ENCODE measurements around the gene ZNF425. TPM values are rescaled to one million over a fixed set of nuclear protein-coding genes. Genes with fewer than 3 reads are reported as not detected.
A peak's percentile ranks its signal among the peaks of the same experiment; 100 is the strongest.
"Not testable (repeated sequence)": the region's sequence is repeated elsewhere in the genome, so short reads cannot be mapped to it uniquely, and the experiment has no call there.

The ZNF425 gene
- total RNA-seq, 4 donors from 2014 or later = 0.77 to 8.8 (median 4.8) TPM; not detected in 1

DNA sequence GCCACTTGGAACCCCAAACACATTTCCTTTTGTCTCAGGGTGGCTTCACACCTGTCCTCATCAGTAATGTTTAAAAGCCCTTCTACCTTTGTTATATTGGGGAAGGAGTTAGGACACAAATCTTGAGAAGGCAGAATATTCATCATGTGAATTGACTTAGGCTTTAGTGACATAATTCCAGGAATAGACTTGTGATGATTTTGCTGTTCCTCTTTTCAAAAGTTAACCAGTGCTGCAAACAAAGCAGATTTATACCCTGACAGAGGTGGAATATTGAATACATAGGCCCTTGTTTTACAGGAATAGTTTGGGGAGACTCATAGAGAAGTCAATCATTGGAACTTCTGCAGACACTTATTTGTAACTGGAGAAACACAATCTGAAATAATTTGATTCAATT lies 62.6 kb downstream of the ZNF425 start:
- no peaks in the 10 kb centered on the region for H3K9me3 ChIP-seq
- intact Hi-C loops (cut with DNase I; ENCODE audit: low total_unique reads) = no loop called here
- H3K27ac ChIP-seq = no peak overlapping the region
- no peaks in the 10 kb centered on the region for H3K4me1 ChIP-seq
- H3K36me3 ChIP-seq = no peaks in the 10 kb centered on the region
- TF ChIP-seq, protein P1, sequence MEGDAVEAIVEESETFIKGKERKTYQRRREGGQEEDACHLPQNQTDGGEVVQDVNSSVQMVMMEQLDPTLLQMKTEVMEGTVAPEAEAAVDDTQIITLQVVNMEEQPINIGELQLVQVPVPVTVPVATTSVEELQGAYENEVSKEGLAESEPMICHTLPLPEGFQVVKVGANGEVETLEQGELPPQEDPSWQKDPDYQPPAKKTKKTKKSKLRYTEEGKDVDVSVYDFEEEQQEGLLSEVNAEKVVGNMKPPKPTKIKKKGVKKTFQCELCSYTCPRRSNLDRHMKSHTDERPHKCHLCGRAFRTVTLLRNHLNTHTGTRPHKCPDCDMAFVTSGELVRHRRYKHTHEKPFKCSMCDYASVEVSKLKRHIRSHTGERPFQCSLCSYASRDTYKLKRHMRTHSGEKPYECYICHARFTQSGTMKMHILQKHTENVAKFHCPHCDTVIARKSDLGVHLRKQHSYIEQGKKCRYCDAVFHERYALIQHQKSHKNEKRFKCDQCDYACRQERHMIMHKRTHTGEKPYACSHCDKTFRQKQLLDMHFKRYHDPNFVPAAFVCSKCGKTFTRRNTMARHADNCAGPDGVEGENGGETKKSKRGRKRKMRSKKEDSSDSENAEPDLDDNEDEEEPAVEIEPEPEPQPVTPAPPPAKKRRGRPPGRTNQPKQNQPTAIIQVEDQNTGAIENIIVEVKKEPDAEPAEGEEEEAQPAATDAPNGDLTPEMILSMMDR (IDR thresholded peaks at IDR 0.05) = no peak
- TF ChIP-seq POLR2A (IDR thresholded peaks at IDR 0.05) = no peak
- no peak for DNase-seq
- H3K4me3 ChIP-seq = no peak overlapping the region
- H3K27me3 ChIP-seq = no peaks in the 10 kb centered on the region

DNA sequence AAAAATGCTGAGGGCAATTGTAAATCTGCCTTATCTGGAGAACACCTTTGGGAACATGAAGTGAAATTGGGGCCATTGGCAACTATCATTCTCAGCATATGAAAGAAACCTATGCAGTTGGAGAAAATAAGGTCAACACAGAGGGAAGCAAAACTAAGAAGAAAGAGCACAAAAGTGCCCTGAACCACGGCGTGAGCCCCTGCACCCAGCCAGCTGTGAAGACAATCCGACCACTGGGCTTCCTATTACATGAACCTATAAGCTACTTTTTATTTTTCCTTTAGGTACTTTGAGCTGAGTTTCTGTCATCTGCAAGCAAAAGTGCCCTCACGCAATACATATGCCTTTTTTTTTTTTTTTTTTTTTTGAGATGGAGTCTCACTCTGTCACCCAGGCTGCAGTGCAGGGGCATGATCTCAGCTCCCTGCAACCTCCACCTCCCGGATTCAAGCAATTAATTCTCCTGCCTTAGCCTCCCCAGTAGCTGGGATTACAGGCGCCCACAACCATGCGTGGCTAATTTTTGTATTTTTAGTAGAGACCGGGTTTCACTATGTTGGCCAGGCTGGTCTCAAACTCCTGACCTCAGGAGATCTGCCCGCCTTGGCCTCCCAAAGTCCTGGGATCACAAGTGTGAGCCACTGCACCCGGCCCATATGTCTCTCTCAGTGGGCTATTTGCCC lies 63.8 kb downstream of the ZNF425 start:
- H3K9me3 ChIP-seq; H3K27me3 ChIP-seq; intact Hi-C loops (cut with DNase I; ENCODE audit: low total_unique reads): not testable (repeated sequence)

DNA sequence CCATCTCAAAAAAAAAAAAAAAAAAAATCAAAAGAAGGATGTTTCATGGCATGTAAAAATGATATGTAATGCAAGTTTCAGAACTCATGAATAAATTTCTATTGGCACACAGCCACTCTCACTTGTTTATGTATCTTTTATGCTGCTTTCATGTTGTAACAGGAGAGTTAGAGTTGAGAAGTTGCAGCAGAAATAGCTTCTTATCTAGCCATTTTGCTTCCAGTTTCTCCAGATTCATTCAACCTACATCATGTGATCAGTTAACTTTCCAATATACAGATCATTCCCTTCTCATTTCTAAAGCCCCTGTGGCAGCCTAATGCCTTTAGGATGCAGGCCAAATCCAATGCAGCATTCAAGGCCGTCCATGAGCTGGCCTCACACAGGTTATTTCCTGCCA lies 66.0 kb downstream of the ZNF425 start:
- intact Hi-C loops (cut with DNase I; ENCODE audit: low total_unique reads) = no loop called here
- no peak overlapping the region for H3K4me3 ChIP-seq
- no peak for TF ChIP-seq POLR2A (IDR thresholded peaks at IDR 0.05)
- TF ChIP-seq, protein P1 (IDR thresholded peaks at IDR 0.05) = no peak

More for the DNA sequence above, 63.8 kb downstream of the ZNF425 start:
- not testable (repeated sequence) for H3K27ac ChIP-seq, H3K4me1 ChIP-seq, H3K4me3 ChIP-seq, H3K36me3 ChIP-seq, DNase-seq

DNA sequence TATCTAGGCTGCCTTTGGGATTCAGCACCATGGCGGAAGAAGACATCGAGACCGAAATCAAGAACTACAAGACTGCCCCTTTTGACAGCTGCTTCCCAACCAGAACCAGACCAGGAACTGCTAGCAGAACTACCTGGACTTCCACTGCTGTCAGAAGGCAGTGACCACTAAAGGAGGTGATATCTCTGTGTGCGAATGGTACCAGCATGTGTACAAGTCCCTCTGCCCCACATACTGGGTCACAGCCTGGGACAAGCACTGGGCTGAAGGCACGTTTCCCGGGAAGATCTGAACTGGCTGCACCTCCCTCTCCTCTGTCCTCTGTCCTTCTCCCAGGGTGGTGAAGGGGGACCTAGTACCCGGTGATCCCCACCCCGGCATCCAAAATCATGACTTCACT lies 72.2 kb downstream of the ZNF425 start:
- H3K36me3 ChIP-seq = no peaks in the 10 kb centered on the region
- intact Hi-C loops (cut with DNase I; ENCODE audit: low total_unique reads) = no loop called here

More for the DNA sequence above, 66.0 kb downstream of the ZNF425 start:
- DNase-seq = no peak
- Histone ChIP-seq H3K36me3 (no peaks in the 10 kb centered on the region), H3K9me3 (no peaks in the 10 kb centered on the region), H3K4me1 (no peaks in the 10 kb centered on the region), H3K27ac (no peak overlapping the region), H3K27me3 (no peaks in the 10 kb centered on the region)

DNA sequence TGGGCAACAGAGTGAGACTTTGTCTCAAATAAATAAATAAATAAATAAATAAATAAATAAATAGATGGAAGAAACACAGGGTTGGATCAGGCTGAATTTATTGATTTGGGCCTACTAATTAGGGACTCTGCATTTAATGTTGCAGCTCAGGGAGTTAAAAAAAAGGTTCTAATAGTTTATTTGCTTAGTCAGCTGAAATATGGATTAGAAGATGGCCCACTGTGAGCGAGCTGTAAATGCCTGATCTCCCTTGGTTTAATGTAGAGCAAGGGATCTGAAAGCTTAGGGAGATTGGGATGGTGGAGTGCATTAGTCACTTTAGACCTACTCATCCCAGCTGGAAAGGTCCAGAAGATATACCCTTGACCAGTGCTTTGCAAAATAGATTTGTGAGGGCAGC lies 72.7 kb downstream of the ZNF425 start:
- TF ChIP-seq, protein P1 (IDR thresholded peaks at IDR 0.05) = no peak
- TF ChIP-seq POLR2A (IDR thresholded peaks at IDR 0.05) = no peak
- H3K27ac ChIP-seq = no peak overlapping the region
- H3K4me3 ChIP-seq = no peak overlapping the region
- no peak for DNase-seq
- no peaks in the 10 kb centered on the region for H3K36me3 ChIP-seq
- H3K27me3 ChIP-seq = no peaks in the 10 kb centered on the region
- intact Hi-C loops (cut with DNase I; ENCODE audit: low total_unique reads) = no loop called here
- H3K4me1 ChIP-seq = no peaks in the 10 kb centered on the region
- H3K9me3 ChIP-seq = no peaks in the 10 kb centered on the region

More for the DNA sequence above, 72.2 kb downstream of the ZNF425 start:
- no peak overlapping the region for H3K4me3 ChIP-seq
- no peak for DNase-seq
- no peaks in the 10 kb centered on the region for H3K4me1 ChIP-seq
- H3K27me3 ChIP-seq = no peaks in the 10 kb centered on the region
- no peak overlapping the region for H3K27ac ChIP-seq
- H3K9me3 ChIP-seq = no peaks in the 10 kb centered on the region
- TF ChIP-seq, protein P1 (IDR thresholded peaks at IDR 0.05) = no peak
- TF ChIP-seq POLR2A (IDR thresholded peaks at IDR 0.05) = no peak

Small RNAs within 50 kb of the gene (small RNA-seq; reads per million reads assigned to genes)
- gene COX6B1P1 = not detected
- 0.67 reads per million, percentile 21 among the genes with 10 or more reads in this experiment for gene RN7SL521P

Other genes starting within 250 kb of the ZNF425 start
- gene EZH2, start 242.0 kb downstream of the ZNF425 start, total RNA-seq = 10 to 100 TPM in 1 of 4 donors, 1 to 10 TPM in 3; 1.2 to 35.3 (median 2.1) TPM
- gene PDIA4, start 97.8 kb downstream of the ZNF425 start, total RNA-seq = 100 to 1,000 TPM in 1 of 4 donors, 10 to 100 TPM in 3; 34.6 to 169 (median 68.7) TPM
- gene ZNF786, start 35.6 kb downstream of the ZNF425 start, total RNA-seq = 10 to 100 TPM in 2 of 4 donors, 1 to 10 TPM in 2; 3.6 to 13.7 (median 9.7) TPM
- 10 to 100 TPM in 3 of 4 donors, 1 to 10 TPM in 1; 7.6 to 22.6 (median 16.5) TPM for gene ZNF398, start 21.1 kb upstream of the ZNF425 start, total RNA-seq
- gene ZNF282, start 69.2 kb upstream of the ZNF425 start, total RNA-seq = 10 to 100 TPM in 3 of 4 donors, 1 to 10 TPM in 1; 3.2 to 36.4 (median 24.1) TPM
- gene ZNF212, start 113.3 kb upstream of the ZNF425 start, total RNA-seq = 10 to 100 TPM in 1 of 4 donors, 1 to 10 TPM in 3; 2.9 to 14.1 (median 7.7) TPM
- gene ZNF783, start 135.9 kb upstream of the ZNF425 start, total RNA-seq = 10 to 100 TPM in 3 of 4 donors, 1 to 10 TPM in 1; 2.6 to 26.7 (median 19.3) TPM

All from uterus (tissue), 4 donors.